K562 (cell line): Measurements from ENCODE around the gene BOLA1. TPM values are rescaled to one million over a fixed set of nuclear protein-coding genes. Genes with fewer than 3 reads are reported as not detected.

Source experiments
- ATF1 ChIP-seq, 2 experiments: fragments of 450-650 bp in 1 of 2; IDR thresholded peaks; 2 replicates each; pipeline ENCODE4 v1.6.1; 2016; ENCODE audit warnings: missing compliant biosample characterization in 1 of 2, missing genetic modification characterization in 1 of 2
- ID3 ChIP-seq, 2 experiments: fragments of 250-450 bp in 1 of 2; fragments of 450-650 bp in 1 of 2; sonication (Bioruptor Pico) in 1 of 2; IDR thresholded peaks; 2 replicates each; pipeline versions ENCODE4 v1.6.1 to v1.8.0; 2016 to 2021; ENCODE audit warnings: mild to moderate bottlenecking in 2 of 2, moderate library complexity in 2 of 2, missing compliant biosample characterization in 1 of 2, missing genetic modification characterization in 1 of 2
- KDM4B ChIP-seq, 2 experiments: fragments of 450-650 bp in 1 of 2; sonication (generic) in 1 of 2; IDR thresholded peaks; 2 replicates each; pipeline ENCODE4 v1.6.1; 2016 to 2017; ENCODE audit warnings: borderline replicate concordance in 2 of 2, antibody characterized with exemption in 1 of 2, low read depth in 1 of 2, mild to moderate bottlenecking in 1 of 2
- RBFOX2 ChIP-seq: fragments of 200-400 bp; formaldehyde crosslinking; IDR thresholded peaks from 2 replicates; pipeline ENCODE4 v1.6.1; 2017; ENCODE audit warnings: low read depth, mild to moderate bottlenecking, low read length, moderate library complexity
- REST ChIP-seq, 2 experiments: fragments of 450-650 bp; formaldehyde crosslinking in 1 of 2; IDR thresholded peaks; 2 replicates each; pipeline versions ENCODE4 v1.4.0 to v1.6.1; 2014 to 2020; ENCODE audit warnings: mild to moderate bottlenecking in 2 of 2, borderline replicate concordance in 1 of 2, low read depth in 1 of 2
- SNRNP70 ChIP-seq: fragments of 200-400 bp; formaldehyde crosslinking; optimal IDR thresholded peaks from 2 replicates; pipeline ENCODE3; 2017; ENCODE audit warnings: low read depth, low read length
- SPI1 ChIP-seq: IDR thresholded peaks from 2 replicates; pipeline ENCODE4 v1.6.1; 2011; ENCODE audit warnings: low read depth, low read length, control low read depth, borderline replicate concordance
- TBP ChIP-seq: optimal IDR thresholded peaks from 2 replicates; pipeline ENCODE3; 2011; ENCODE audit warnings: low read depth, low read length, improper control_type of control experiment
- ZBTB11 ChIP-seq, 3 experiments: fragments of 200-800 bp in 1 of 3; fragments of 250-450 bp in 1 of 3; fragments of 450-650 bp in 1 of 3; sonication (Bioruptor Pico) in 1 of 3; sonication (Bioruptor generic) in 1 of 3; formaldehyde crosslinking in 1 of 3; IDR thresholded peaks; 2 replicates each; pipeline versions ENCODE4 v1.6.1 to v1.8.0; 2016 to 2022; ENCODE audit warnings: mild to moderate bottlenecking in 2 of 3, missing genetic modification characterization in 2 of 3, missing compliant biosample characterization in 1 of 3, moderate library complexity in 1 of 3
- ZNF253 ChIP-seq: fragments of 250-450 bp; sonication (Bioruptor Pico); conservative IDR thresholded peaks from 2 replicates; pipeline ENCODE4 v1.6.1; 2021; ENCODE audit warnings: mild to moderate bottlenecking
- polyA plus RNA-seq, 8 experiments: library from polyadenylated mRNA; depleted of rRNA in 4 of 8; stranded (reverse) in 5 of 8; unstranded in 3 of 8; fragments of >200 nt; fragmentation: Nextera tagmentation in 2 of 8; fragmentation: Illumina TruSeq in 1 of 8; extraction: Ambion mirVana in 2 of 8; extraction: Trizol in 1 of 8; gene quantifications; 2 replicates each; pipeline versions ENCODE4 v1.2.1 to v1.2.3, GENCODE V29; 2011 to 2014; ENCODE audit warnings: inconsistent platforms in 1 of 8, missing spikeins in 1 of 8
- total RNA-seq, 7 experiments: library from RNA; depleted of rRNA in 6 of 7; stranded (reverse); fragments of >200 nt in 6 of 7; fragmentation: Illumina TruSeq in 2 of 7; extraction: Trizol in 2 of 7; gene quantifications; 2 replicates each; pipeline versions ENCODE4 v1.2.1 to v1.2.3, GENCODE V29; 2011 to 2021; ENCODE audit warnings: low replicate concordance in 1 of 7

BOLA1 gene
- total and polyA plus RNA-seq, 9 of the 15 experiments (the other 6 are each of a cell fraction or from before 2014, with no cell fraction given): 0.18 to 1.2 (median 0.40) TPM; not detected in 2

GRCh38 chr1:149887456-149888246 is 11.7 kb upstream of the BOLA1 start (continued):
- TF ChIP-seq REST (IDR thresholded peaks at IDR 0.05; ENCODE audit: borderline replicate concordance) (no peak), REST (CRISPR knock-in tag; IDR thresholded peaks at IDR 0.05; ENCODE audit: low read depth) (no peak), ID3 (CRISPR knock-in tag; IDR thresholded peaks at IDR 0.05) (no peak), ID3 (tag; IDR thresholded peaks at IDR 0.05) (0 out of 2 replicates have a peak, but pooled peaks have one; percentile 14), ATF1 (CRISPR knock-in tag; IDR thresholded peaks at IDR 0.05) (no peak; the same call in 1 of the 2 replicates), ATF1 (tag; IDR thresholded peaks at IDR 0.05) (peak; percentile 85), ZBTB11 (CRISPR knock-in tag; IDR thresholded peaks at IDR 0.05) (peak in 2 of 3 experiments; percentile 10 to 46; a peak in 2 of 6 replicates), ZNF253 (CRISPR knock-in tag) (0 out of 2 replicates have a peak, but pooled peaks have one; percentile 29), TBP (no peak), KDM4B (IDR thresholded peaks at IDR 0.05; ENCODE audit: borderline replicate concordance in 2 of 2, low read depth in 1 of 2) (no peak; a peak in 1 of 4 replicates), SPI1 (no peak), SNRNP70 (peak; percentile 87), RBFOX2 (peak; percentile 85)
